Daoy (cell line): ENCODE results near the gene ANXA11. TPM values are rescaled to one million over a fixed set of nuclear protein-coding genes. Genes with fewer than 3 reads are reported as not detected.

Experiments used
- DNase-seq: peaks from one replicate; pipeline ENCODE4 v3.0.0-alpha.2; 2015; ENCODE audit warnings: low read depth
- total RNA-seq: library from RNA; depleted of rRNA; stranded (reverse); fragments of >200 nt; shearing (Covaris generic); gene quantifications from 2 replicates; pipeline ENCODE4 v1.2.3, GENCODE V29; 2014

Gene ANXA11
- total RNA-seq, 1 experiment from 2014 or later: 34.2 TPM

DNA sequence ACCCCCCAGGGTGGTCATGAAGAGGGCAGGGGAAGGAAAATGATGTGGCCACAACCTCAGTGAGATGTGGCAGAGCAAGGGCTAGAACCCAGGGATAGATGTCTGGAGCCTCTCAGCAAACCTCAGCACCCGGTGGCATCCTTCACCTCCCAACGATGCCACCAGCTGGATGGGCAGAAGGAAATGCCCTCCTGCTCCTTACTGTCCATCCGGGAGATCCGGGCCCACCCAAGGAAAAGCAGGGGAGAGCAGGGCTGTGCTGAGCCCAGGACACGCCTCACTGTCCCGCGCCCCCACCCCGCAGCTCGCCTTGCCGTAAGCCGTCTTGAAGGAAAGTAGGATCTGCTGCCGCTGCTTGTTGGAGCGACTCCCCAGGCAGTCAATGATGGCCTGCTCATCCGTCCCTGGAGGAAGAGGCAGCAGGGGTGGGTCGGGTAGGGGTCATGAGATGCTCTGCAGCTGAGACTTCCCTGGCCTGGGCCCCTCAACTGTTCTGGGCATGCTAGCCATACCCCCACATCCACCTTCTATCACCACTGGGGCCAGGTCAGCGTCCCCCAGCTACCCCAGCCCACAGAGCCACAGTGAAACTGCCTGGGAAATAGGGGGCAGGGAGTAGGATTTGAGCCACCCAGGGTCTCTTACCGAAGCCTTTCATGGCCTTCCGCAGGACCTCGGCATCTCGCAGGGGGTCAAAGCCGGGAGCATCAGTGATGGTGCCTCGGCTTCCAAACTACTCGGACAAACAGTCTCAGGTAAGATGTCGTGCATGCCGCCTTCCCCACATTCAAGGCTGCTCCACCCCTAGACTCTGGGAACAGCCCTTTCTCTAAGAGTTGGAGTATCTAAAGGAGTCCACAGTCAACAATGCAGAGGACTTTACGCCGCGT lies 38.5 kb downstream of the ANXA11 start:
- no peak for DNase-seq

DNA sequence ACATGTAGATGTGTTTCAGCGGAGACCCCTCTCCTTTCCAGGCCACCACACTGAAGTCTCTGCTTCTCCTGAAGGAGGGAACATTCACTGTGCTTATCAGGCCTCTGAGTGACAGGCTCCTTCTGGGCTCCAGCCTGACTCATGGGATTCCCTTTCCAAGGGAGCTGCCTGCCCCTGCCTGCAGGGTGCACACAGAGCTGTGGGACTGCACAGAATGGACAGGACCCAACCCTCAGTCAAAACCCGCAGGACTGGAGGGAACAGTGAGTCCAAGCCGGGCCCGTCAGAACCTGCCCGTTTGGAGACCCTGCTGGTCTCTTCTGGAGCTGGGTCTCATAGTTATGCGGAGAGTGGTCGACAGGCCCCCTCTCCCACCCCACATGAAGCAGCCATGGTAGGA lies 40.2 kb downstream of the ANXA11 start:
- DNase-seq: peak; percentile 27

DNA sequence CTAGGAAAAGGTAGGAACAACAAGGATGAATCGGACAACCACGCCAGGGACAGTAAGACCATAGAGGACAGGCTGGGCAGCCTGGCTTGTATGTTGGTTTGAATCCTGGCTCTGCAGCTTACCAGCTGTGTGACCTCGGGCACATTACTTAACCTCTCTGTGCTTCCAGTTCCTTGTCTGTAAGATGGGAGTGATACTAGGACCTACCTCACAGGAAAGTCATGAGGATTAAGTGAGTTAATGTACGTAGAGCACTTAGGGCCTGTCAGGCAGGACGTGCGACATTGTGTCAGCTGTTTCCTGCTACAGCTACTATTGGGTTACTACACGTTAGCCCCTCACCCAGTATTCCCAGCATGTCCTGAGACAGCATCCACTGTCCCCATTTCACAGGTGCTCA lies 40.7 kb downstream of the ANXA11 start:
- no peak for DNase-seq

DNA sequence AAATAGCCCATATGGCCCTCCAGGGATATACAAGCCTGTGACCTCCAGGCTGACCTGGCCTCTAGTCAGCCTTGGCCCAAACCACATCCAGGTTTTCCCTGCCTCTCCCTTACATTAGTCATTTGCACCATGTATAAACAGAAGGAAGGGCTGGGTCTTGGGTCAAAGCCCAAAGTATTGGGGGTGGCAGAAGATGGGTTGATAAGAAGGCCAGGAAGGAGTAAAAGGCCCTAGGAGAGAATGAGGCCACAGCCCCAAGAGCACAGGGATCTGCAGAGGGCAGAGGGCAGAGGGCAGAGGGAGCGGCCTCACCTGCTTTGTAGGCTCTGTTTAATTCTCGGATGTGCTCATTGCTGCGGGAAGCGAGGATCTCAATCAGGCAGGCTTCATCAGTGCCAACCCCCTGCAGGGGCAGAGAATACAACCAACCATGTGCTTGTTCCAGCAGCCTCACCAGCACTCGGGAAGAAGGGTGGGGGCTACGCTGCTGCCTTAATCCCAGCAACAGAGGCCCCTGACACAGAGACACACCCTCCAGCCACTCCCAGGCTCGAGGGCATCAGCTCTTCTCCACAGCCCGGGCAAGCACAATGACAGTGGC lies 41.5 kb downstream of the ANXA11 start:
- DNase-seq: peak; percentile 50

DNA sequence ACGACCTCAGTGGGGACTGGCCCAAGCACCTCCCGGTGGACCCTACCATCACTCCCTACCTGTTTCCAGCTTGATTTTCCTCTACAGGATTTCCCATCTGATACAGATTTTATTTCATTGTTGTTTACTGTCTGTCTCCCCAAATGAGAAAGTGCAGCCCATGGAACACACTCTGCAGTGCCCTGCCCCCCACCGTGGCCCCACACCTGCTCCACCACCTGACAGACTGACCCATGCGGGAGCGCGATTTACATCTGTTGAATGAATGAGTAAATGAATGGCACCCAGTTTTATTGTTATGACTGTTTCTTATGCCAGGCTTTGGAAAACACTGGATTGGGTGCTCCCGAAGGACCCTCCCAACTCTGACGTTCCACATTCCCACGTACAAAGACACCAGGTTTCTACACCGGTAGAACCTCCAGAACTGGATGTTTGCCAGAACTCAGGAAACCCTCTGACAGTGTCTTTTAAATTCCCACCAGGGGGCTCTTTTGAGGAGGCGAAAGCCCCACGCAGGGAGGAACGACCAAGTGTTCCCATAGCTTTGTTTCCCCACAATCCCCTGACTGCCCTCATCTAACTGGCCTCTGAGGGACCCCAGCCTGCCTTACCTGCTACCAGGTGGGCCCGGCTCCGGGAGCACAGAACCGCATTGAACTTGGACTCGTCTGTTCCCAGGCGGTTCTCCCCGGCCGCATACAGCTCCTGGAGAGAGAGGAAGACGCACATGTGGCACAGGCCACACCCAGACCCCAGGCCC lies 43.8 kb downstream of the ANXA11 start:
- DNase-seq: no peak

DNA sequence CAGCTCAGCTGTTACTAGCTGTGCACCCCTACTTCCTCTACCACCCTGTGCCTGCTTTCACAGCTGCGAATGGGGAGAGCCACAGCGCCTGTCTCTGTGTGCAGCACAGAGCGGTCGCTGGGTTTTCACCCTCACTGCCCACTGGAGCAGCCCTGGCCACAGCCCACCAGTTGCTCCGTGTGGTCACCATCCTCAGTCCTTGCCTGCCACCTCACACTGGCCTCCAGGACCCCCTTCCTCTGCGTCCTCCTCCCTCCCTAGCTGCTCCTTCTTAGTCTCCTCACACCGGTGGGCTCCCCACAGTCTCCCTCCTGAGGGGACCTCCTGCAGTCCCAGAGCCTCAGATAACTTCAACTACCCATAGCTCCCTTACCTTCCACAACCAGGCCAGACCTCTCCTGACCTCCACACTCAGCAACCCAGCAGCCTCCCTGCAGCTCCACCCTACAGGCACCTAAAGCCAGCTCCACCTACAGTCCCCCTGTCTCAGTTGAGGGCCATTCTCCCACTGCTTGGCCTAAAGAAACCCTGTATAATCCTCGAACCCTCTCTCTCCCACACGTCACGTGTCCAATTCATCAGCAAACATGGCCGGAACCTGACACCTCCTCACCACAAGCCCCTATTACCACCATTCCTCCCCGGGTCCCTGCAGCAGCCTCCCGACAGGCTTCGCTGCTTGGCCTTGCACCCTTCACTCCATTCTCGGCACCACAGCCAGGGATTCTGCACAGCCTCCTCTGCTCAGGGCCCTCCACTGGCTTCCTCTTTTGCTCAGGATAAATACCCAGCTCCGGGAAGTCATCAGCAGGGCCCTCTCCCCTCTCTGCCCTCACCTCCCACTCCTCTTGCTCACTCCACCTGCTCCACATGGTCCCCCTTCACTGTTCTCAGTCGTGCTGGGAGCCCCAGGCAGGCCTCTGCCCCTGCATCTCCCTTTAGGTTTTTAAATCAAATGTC lies 44.7 kb downstream of the ANXA11 start:
- DNase-seq: no peak

DNA sequence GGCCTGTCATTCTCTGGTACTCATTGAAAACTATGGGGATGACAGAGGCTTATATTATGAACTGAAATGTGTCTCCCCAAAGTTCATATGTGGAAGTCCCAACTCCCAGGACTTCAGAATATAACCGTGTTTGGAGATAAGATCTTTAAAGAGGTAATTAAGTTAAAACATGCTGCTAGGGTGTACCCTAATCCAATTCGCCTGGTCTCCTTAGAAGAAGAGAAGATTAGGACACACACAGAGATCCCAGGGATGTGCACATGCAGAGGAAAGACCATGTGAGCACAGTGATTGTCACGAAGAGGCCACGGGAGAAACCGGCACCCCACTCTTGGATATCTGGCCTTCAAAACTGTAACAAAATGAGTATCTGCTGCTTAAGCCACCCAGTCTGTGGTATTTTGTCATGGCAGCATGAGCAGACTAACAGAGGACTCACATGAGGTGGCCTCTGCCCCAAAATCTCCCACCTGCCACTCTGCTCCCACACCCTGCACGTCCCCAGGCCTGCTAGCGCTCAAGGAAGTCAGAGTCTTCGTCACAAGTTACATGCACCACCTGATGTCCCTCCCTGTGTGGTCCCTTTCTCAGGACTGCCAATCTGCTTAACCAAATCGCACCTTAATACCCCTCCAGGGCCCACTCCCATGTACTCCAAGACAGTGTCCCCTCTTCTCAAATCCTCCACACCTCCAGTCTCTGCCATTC lies 46.0 kb downstream of the ANXA11 start:
- no peak for DNase-seq

DNA sequence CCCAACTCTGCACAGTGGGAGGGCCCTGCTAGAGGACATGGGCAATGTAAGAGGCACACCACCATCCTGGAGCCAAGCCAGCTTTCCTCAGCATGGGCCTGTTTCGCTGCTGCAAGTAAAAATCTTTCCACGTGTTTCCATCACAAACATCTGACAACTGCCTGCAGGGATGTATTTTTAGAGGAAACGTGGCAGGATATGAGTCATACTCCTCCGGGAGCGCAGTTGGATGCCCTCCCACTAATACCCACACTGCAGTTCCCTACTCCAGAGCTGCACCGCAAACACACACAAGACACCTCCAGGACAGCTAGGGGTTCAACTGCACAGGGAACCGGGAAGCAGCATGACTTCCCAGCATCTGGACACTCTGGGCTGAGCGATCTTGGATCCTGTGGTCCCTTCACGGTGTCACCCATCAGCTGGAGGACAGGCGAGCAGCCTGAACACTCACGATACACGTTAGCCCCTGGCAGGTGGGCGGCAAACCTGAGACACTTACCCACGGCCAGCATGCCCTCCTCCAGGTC lies 46.7 kb downstream of the ANXA11 start:
- peak; percentile 95 for DNase-seq

DNA sequence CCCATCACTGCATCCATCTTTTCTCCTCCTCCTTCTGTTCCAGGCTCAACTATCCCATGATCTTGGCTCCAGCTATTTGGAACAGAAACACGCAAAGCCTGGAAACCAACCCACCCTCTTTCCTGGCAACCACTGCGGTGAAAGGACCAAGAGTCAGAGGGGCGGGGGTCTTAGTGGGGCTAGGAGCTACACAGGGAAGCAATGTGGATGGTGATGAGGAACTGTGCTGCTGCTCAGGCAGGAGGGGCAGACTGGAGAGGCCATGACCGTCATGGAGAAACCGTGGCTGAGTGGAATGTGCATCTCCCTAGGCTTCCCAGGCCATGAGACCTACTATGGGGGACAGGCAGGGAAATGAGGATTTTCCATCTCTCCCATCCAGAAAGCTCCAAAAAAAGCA lies 47.2 kb downstream of the ANXA11 start:
- DNase-seq: no peak

DNA sequence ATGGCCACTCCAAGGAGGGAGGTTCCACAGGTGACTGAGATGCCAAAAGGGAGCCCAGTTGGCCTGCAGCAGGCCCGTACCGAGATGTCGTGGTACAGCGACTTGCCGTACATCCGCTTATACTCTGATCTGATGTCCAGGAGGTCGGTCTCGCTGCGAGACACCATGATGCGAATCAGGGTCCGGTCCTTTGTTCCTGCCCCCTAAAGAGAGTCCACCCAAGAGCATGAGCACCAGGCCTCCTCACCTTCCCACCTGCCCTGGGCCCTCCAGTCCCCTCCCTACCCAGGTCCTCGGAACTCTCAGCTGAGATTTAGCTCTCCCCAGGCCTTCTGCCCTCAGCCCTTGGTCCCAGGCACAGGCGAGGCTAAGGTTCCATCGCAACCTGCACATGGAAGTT lies 47.8 kb downstream of the ANXA11 start:
- no peak for DNase-seq

DNA sequence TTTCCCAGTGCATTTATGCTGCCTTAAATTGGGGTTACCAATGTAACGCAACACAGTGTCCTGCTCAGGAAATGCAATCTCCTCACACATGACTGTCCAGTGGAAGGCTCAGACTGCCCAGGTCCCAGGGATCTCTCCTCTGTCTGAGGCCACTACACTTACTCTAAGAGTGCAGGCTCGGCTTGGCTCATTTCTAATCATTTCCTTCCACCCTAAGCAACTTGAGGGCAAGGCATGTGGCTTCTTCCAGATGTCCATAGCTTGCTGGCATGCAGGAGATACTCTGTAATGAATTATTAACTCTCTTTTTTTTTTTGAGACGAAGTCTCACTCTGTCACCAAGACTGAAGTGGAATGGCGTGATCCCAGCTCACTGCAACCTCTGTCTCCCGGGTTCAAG lies 49.1 kb downstream of the ANXA11 start:
- no peak for DNase-seq

DNA sequence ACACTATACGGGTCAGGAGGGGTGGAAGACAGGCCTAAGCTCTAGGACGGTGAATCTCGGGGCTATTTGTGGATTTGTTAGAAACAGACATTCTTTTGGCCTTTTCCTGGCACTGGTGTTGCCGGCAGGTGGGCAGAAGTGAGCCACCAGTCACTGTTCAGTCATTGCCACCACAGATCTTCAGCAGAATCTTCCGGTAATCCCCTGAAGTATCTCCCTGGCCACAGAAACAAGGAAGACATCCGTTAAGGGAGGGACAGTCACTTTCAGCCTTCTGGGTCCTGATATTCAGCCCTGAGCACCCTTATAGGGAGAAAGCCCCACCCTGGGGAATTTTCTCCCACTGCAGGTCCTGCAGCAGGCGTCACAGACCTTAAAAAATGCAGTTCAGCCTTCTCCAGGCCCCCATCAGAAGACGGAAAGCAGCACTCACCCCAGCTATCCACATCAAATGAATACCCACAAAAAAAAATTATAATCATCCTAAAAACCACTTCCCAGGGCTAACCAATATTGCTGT lies 49.6 kb downstream of the ANXA11 start:
- DNase-seq: no peak

DNA sequence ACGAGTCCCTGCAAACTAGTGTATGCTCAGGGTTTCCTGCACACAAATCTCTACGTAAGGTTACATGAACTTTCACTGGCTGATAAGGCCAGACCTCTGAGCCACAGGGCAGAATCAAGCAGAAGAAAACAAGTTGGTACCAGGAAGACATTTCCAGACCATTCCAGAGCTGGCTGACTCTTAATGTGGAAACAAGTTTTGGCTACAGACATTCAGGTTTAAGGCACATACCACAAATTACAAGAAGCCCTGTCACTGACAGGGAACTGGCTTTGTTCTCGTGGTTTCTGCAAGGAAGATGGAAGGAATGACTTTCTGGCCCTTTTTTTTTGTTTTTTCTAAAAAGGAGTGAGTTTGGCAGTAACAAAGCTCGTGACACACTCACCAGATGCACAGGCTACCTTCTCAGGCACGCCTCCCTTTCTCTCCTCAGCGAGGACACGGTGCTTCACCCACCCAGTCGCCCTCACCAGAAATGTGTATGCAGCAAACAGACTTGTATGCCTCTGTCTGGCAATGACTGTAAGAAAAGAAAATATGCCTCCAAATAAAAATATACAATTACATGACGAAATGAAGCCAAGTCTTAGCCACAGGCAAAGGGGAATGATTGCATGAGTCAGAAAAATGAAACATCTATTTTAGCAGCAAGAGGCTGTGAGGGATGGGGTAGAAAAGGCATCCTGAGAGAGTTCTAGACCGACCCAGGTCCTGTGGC lies 50.2 kb downstream of the ANXA11 start:
- DNase-seq: peak; percentile 47

DNA sequence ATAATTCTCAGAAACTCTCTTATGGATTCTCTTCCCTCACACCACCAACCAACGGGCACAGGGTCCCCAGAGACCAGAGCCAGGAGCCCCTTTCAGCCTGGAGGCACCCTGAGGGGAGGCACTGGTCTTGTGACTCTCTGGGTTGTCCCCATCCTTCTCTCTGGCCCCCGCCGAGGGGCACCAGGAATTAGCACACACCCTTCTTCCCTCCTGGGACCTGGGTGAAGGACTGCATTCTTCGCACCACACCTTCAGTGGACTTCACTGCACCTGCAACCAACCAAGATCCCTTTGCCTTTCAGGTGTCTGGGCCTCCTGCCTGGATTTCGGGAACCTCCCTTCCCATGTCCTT lies 50.7 kb downstream of the ANXA11 start:
- no peak for DNase-seq

DNA sequence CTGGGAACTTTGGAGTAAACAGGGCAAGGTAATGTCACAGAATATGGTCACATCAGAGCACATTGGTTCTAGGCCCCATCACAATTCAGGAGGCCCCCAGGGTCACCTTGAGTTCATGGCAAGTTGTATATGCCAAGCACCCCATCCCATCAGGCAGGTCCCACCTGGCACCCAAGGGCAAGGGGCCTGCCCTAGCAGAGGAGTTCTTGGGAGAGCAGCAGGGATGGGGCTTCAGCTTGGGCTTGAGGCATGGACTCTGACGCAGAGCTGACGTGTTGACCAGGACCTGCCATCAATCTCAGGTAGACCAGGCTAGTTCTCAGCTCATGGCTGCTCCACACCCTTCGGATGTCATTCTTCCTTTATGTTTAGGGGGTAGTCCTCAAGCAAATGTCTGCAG lies 51.9 kb downstream of the ANXA11 start:
- DNase-seq: no peak

DNA sequence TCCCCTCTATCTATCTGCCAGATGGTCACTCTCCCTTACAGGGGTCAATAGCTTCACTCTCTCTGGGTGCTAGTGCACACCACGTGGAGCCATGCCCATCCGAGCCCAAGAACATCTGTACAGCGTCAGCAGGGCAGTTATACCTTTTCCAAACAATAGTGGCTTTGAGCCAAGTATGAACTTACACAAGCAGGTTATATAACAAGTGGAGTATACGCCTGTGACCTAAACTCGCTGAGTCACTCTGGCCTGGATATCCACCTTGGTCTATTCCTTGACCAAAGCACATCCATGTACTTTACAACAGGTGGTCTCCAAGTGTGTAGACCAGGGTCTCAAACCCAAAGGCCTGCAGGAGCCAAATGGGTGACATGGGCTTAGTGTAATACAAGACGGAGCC lies 52.5 kb downstream of the ANXA11 start:
- DNase-seq: no peak

DNA sequence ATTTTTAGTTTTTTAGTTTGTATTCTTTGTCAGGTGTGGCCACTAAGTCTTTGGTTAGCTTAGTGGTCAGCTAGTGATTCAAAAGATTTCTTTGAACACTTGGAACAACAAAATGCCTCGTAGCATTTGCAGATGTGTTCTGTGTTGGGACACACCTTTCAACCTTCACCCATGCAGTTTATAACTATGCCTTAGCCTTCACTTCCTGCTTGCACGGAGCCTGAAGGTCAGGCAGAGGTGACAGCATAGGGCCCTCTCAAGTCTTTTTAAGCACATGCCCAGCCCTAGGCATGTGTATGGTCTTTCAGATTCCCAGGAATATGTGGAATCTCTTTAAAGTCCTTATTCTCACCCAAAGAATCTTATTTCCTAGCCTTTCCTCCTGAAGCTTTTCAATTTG lies 55.2 kb downstream of the ANXA11 start:
- no peak for DNase-seq

DNA sequence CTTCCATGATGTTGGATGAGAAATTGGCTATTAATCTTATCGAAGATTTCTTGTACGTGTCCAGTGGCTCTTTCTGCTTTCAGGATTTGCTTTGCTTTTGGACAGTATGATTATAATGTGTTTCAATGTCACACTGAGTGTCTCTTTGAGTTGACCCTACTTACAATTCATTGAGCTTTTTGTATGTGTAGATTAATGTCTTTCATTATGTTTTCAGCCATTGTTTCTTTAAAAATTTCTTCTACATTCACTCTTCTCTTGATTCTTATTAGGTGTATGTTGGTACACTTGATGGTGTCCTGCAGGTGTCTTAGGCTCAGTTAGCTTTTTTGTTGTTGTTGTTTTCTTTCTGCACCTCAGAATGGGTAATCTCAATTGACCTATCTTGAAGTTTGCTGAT lies 56.2 kb downstream of the ANXA11 start:
- DNase-seq: no peak

DNA sequence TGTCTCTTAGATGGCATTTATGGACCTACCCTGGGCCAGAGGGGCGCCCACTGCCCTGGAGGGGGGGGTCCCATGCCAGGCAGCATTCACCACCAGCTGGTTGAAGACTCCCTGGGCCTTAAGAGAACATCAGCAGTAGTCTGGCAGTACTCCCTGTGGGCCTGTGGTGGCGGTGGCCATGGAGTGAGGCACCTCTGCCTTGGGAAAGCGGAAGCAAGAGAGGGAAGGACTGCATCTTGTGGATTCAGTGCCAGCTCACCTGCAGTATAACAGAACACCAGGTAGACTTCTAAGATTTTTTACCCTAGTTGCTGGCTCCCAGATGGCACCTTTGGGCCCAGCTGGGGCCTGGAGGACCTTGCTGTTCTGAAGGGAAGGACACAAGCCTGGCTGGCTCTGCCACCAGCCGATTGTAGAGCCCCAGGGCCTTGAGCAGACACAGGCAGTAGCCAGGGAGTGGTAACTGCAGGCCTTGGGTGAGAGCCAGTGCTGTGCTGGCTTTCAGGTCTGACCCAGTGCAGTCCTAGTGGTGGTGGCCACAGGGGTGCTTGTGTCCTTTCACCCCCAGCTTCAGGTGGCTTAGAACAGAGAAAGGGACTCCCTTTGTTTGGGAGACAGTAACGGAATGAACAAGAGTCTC lies 57.1 kb downstream of the ANXA11 start:
- DNase-seq: no peak
